Nucleus accumbens (tissue), 56 donors: ENCODE results near the gene ATRIP.
"Not testable (repeated sequence)": the region's sequence is repeated elsewhere in the genome, so short reads cannot be mapped to it uniquely, and the experiment has no call there.

Source experiments
- DNase-seq, 56 donors: peaks; one replicate each; lab custom pipeline; 2025; lab: John Stamatoyannopoulos, UW

Gene ATRIP

GRCh38 chr3:48446425-48447193, at the start of gene ATRIP:
Gene ATRIP, plus strand, starts transcription at chr3:48446737. Its CDS starts 109 bp downstream, at chr3:48446846.
- peak in 53 of 56 donors; percentile 48 to 92 (median 81) for DNase-seq

DNA sequence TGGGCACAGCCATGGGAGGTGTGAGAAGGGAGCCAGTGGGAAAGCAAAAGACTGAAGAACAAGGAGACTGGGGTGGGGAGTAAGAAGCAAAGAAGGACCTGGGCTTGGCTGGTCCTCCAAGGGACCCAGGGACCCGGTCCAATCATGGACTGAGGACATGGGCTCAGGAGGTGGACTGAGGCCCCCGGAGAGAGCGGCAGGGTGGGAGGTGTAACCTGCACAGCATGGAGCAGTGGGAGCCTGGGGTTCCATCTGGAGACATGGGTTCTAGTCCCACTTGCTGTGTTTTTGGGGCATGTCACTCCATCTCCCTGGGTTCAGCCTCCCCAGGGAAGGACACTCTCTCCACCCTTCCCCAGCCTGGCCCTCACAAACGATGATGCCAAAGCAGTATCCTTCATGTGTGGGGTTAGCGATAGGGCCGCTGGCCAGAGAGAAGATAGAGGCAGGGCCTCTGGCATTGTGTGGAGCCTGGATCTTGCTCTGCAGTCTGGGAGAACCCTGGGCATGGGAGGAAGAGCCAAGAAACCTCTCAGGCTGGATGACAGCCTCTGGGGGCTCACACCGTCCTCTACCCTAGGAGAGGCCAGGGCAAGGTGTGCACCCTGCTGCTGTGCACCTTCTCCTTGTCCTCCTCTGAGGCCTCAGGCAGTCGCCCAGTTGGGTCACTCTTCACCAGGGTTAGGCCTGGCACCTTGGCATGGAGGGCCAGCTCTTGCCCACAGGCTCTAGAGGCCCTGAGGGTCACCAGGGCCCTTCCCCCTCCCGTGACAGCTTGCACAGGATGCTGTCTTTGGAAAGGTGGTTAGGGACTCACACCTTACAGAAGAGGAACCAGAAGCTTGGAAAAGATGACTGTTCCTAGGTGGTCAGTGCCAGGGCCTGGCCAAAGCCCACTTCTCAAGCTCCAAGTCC, 48.5 kb upstream of the ATRIP start:
- no peak for DNase-seq

DNA sequence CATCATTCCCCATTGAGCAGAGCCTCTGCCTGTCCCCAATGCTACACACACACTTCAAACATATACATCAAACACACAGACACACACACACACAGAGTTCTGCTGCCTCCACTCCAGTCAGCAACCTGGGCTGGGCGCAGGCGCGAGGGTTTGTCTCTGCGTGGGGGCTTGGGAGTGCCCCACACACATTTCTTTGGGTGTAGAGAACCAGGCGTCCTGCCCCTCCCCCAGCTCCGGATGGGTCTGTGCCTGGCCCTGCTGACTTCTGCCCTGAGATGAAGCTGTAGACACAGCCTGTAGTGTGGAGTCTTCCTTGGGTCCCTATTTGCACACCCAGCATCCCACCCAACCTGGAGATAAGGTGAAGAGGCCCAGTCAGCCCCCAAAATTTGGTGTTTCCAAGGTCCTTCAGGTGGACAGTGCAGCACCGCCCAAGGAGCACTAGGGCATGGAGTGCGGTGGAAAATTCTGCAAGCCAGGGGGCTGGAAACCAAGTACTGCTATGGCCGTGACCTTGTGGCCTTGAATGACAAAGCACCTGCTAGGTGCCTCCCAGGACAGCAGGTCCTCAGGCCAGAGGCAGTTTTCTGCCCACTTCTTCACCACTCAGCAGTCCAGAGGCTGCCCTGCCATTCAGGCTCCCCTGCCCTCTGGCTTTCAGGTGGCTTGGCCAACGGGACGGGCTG, 47.7 kb upstream of the ATRIP start:
- DNase-seq, result peak in 1 of 56 donors; percentile 14

- peak in 4 of 56 donors; percentile 4 to 28 (median 16) for DNase-seq
Measured at GRCh38 chr3:48399387-48400172, 47.0 kb upstream of the ATRIP start.

GRCh38 chr3:48400824-48401433, 45.6 kb upstream of the ATRIP start:
- peak in 24 of 56 donors; percentile 4 to 70 (median 31) for DNase-seq

DNA sequence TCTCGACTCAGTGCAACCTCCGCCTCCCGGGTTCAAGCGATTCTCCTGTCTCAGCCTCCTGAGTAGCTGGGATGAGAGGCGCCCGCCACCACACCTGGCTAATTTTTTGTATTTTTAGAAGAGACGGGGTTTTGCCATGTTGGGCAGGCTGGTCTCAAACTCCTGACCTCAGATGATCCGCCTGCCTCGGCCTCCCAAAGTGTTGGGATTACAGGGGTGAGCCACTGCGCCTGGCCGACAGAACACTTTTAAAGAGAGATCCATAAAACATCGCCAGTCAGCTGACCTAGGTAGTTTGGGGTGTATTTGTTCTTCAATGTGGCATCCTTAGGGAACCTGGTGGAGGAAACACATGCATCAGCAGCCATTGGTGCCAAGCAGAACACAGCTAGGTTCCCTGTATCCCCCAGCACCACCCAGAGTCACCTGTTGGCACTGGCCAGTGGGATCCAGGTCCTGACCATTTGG, 45.1 kb upstream of the ATRIP start:
- DNase-seq, result not testable (repeated sequence)

- DNase-seq, result peak in 6 of 56 donors; percentile 14 to 63 (median 32)
Measured at GRCh38 chr3:48402281-48402732, 44.2 kb upstream of the ATRIP start.

GRCh38 chr3:48402907-48403306, 43.6 kb upstream of the ATRIP start:
- no peak for DNase-seq

GRCh38 chr3:48403533-48404439, 42.8 kb upstream of the ATRIP start:
- DNase-seq, result no peak

DNA sequence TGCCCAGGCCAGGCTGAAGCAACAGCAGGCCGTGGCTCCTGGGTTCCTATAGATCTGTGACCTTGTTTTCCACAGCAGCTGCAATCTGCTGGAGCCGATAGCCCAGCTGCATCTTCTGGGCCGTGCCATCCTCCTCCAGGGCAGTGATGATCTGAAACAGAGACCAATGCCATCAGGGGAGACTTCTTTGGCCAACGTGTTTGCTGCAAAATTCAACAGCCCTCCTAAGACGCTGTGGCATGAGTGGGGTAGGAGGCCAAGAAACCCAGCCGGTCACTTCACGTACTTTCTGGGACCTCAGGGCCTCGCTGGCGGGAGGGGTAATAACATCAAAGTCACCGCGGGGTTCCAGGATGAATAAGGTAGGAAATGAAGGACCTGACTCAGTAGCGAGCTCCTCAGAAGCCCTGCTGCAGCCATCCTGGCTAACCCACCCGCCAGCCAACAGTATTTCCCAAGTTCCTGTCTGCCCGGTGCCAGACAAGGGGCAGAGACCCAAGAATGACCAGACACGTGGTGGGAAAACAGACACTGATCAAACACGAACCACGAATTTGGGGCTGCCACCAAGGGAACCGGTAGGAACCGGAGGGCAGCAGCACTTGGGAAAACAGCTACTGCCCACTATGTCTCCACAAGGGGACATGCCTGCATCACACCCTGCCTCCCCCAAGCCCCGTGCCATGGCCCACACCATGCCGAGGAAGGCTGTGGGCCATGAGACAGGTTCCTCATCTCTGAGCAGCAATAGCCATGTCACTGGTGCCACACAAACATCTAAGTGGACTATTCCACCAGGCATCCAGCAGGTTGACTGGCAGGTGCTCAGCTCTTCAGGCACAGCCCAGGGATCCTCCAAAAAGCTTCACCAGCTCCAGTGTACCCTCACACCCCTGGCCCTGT, 41.8 kb upstream of the ATRIP start:
- peak in 3 of 56 donors; percentile 8 to 15 (median 11) for DNase-seq

DNA sequence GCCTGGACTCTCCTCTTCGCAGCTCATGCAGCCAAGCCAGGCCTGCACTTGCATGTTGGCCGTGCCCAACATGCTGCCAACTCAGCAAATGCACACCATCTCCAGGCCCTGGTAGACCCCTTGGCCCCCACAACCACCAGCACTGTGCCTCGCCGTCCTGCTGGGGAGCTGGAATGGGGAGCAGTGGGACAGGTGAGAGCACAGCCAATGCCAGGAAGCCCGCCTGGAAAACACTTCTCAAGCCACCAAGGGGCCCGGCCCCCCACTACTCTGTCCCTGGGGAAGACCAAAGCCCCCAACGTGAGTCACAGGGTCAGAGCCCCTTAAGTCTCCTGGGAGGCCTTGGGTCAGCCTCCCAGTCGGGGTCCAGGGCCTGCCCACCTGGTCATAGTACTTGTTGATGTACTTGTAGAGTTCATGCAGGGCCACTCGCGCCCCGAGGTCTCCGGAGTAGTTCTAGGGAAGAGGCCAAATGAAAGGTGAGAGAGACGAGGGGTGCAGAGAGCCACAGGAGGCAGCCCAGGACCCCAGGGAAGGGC, 41.1 kb upstream of the ATRIP start:
- peak in 1 of 56 donors; percentile 8 for DNase-seq

- DNase-seq, result no peak
Measured at GRCh38 chr3:48405971-48406370, 40.6 kb upstream of the ATRIP start.

DNA sequence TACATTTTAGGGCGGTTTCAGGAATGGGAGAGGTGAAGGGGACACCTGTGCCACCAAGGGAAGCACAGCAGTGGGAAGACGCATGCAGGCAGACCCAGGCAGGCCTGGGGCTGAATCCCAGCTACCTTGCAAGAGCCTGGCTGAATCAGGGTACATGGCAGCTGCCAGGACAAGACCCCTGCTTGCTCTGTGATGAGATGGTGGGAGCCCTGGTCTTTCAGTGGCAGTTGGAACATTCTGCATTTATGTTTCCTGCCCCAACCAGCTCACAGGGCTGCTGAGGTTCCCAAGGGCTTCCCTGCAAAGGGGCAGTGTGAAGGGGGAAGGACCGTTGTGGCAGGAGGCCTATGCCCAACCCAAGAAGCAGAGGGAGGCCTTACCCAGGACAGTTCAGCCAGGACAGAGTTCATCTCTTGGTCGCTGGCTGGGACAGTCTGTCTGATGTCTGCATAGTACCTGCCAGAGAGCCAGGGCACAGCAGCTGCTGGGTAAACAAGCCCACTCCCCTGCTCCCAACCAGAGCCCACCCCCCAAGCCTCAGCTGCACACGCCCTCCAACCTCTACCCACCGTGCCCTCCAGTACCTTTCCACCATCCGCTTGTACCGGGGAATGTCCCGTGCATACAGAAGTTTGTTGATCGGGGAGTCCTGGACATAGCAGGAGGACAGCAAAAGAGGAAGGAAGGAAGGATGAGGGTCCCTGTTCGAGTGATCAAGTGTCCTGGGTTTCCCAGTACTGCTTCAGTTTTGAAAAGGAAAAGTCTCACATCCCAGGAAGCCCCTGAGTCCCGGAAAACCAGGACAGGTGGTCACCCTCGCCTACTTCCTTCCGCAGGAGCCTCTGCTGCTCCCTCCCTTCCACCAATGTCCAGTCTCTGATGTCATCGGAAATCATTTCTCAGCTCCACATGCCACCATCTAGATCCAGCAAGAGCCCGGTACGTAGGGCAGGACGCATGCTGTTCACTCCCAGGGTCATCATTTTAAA, 39.8 kb upstream of the ATRIP start:
- no peak for DNase-seq

- DNase-seq, result no peak
Measured at GRCh38 chr3:48407542-48408099, 38.9 kb upstream of the ATRIP start.

DNA sequence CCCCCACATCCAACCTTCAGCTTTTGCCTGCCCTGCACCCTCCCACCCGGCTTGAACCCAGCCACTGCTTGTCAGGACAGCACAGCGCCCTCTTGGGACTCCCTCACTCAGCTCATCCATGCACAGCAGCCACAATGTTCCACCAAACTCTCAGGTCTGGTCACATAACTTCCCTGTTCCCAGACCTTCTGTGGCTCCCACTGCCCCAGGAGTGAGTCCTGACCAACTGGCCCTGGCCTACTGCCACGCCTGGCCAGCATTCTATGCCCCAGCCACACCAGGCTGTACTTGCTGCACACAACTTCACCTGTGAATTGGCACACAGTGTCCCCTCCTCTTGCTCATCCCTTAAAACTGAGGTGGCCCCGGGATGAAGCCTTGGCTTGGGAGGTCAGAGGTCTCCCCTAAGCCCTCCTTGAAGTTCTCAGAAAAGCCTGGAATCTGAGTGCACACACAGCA, 37.7 kb upstream of the ATRIP start:
- no peak for DNase-seq
